Epithelial cell of esophagus (primary cell): ENCODE results near the gene CCDC7.
"Not testable (repeated sequence)": the region's sequence is repeated elsewhere in the genome, so short reads cannot be mapped to it uniquely, and the experiment has no call there.

Experiments used
- DNase-seq: peaks from one replicate; pipeline ENCODE4 v3.0.0; 2010; ENCODE audit warnings: low read depth
- H3K4me3 ChIP-seq: 2 replicates; pipeline ENCODE4 v1.5.1; 2011; ENCODE audit warnings: mild to moderate bottlenecking, low read length, control low read depth
- CTCF ChIP-seq: IDR thresholded peaks from 2 replicates; pipeline ENCODE4 v1.5.1; 2011; ENCODE audit warnings: low read depth, mild to moderate bottlenecking, low read length, control low read depth, inconsistent platforms; ENCODE audit not compliant: insufficient read depth; ENCODE audit errors: missing control alignments

Gene CCDC7

GRCh38 chr10:32445740-32446535, at the start of gene CCDC7:
CCDC7 (plus strand) TSS chr10:32446140; CDS start chr10:32451643, 5,503 bp downstream.
- H3K4me3 ChIP-seq, result peak within 1 kb of the TSS; percentile 77
- TF ChIP-seq CTCF, result no peak
- peak; percentile 80 for DNase-seq

GRCh38 chr10:32397163-32397562, 48.8 kb upstream of the CCDC7 start:
- not testable (repeated sequence) for DNase-seq, H3K4me3 ChIP-seq

GRCh38 chr10:32399720-32400119, 46.2 kb upstream of the CCDC7 start:
- not testable (repeated sequence) for DNase-seq, H3K4me3 ChIP-seq

GRCh38 chr10:32400961-32401360, 45.0 kb upstream of the CCDC7 start:
- no peak overlapping the region for H3K4me3 ChIP-seq
- TF ChIP-seq CTCF, result no peak
- no peak for DNase-seq

- no peak for TF ChIP-seq CTCF
These were observed 43.4 kb upstream of the CCDC7 start for GRCh38 chr10:32402499-32402898.

GRCh38 chr10:32403091-32403490, 42.8 kb upstream of the CCDC7 start:
- DNase-seq, result no peak
- no peak for TF ChIP-seq CTCF
- H3K4me3 ChIP-seq, result no peak overlapping the region

More at GRCh38 chr10:32402499-32402898, 43.4 kb upstream of the CCDC7 start:
- no peak overlapping the region for H3K4me3 ChIP-seq
- DNase-seq, result no peak

GRCh38 chr10:32408690-32409089, 37.2 kb upstream of the CCDC7 start:
- DNase-seq, result no peak
- no peak for TF ChIP-seq CTCF
- no peak overlapping the region for H3K4me3 ChIP-seq

GRCh38 chr10:32409741-32410140, 36.2 kb upstream of the CCDC7 start:
- no peak overlapping the region for H3K4me3 ChIP-seq
- peak; percentile 61 for DNase-seq
- no peak for TF ChIP-seq CTCF
